D341Med (cell line): ENCODE measurements around the gene FRMD4A.

ENCODE experiments used
- DNase-seq: peaks from one replicate; pipeline ENCODE4 v3.0.0; 2012; ENCODE audit warnings: low spot score

The FRMD4A gene

DNA sequence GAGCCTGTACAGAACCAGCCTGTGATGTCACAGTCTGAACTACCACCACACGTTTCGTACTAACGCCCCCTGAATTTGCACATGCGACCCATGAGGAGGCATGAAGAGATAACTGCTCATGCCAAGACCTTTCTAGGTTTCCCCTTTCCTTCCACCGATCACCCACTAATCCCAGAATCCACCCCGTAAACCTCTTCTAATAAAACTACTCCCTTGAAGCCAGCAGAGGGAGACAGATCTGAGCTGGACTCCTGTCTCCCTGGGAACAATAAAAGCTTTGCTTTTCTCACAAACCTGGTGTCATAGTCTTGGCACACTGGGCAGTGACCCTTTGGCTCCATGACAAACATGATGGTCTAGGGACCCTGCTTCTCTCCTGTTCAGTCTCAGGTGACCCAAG lies 144.5 kb downstream of the FRMD4A start:
- no peak for DNase-seq

- DNase-seq, result no peak
Measured at GRCh38 chr10:14185316-14186045, 145.2 kb downstream of the FRMD4A start.

DNA sequence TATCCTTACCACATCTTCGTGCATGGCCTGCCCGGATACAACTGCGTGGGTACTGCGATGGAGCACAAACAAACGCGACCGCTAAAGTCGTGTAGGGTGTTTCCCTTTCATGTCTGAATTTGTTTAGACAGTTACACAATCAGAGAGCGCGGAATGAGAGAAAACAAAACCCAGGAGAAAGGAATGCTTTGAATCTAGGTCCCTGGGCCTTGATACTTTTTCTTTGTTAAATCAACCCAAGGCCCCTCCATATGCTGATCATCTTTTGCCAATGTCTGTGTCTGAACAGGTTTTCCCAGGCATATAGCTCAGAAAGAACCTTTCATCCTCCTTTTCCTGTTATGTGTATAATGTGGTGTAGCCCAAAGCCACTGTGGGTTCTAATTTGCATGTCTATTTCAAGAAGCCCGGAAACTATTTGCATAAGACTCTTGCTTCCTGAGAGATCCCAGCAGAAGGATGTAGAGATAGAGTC lies 145.8 kb downstream of the FRMD4A start:
- no peak for DNase-seq

DNA sequence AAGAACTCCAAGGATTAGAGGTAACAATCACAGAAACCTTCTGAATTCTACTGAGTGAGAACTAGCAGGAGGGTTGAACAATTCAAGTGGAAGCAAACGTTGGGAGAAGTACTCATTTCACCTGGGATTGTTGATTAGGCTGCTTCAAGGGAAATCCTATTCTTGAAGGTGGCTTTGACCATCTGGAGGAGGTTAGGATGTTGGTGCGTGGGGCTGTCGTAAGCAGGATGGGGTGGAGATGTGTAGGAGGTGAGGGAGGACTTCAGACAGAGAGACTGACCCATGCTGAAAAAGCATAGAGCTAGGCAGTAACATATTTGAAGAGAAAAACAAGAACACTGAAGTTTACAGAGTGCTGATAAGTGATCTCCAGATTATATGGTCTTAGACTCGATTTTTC lies 147.9 kb downstream of the FRMD4A start:
- no peak for DNase-seq

GRCh38 chr10:14181567-14181936 lies 149.2 kb downstream of the FRMD4A start:
- DNase-seq, result no peak

DNA sequence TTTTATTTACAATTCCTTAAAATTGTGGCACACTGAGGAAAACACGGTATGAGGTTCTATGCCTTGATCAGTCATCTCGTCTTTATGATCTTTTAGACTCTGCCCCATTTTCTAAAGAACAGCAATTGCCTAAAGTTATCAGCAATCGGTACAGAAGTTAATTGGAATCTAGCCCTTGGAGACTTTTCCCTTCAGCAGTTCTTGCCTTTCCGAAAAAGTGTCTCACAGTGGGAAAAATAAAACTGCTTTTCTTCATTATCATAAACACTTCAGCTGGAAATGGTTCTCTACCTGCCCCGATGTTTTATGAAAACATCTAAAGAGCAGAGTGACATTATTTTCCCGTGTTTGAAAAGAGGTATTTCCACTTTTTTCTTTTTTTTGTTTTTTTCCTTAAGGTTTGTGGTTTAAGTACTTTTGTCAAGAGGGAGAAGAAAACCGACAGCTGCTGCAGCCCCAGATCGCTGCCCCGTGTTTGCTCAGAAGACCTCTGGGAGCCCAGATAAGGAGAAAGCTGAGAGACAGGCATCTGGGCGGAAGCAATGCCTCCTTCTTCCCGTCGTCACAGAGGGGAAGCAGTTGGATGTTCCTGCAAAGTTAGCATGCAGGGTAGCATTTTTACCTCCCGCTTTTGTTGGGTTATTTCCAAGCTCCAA lies 149.7 kb downstream of the FRMD4A start:
- DNase-seq, result no peak

DNA sequence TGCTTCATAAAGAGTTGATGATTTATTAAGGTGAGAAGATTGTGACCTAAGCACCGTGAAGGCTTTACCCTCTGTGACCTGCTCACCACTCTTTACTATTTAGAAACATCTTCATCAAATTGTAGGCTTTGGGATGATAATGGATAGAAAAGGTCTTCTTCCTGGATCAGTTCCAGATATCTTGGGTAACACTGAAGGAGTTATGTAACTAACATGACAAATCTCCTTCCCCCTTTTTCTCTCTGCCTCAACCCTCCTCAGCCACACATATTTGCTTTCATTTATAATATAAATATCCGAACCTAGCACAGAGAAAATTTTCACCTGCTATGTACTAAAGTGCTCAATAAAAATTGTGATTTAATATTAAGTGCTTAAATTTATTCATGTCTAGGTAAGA lies 151.5 kb downstream of the FRMD4A start:
- no peak for DNase-seq

DNA sequence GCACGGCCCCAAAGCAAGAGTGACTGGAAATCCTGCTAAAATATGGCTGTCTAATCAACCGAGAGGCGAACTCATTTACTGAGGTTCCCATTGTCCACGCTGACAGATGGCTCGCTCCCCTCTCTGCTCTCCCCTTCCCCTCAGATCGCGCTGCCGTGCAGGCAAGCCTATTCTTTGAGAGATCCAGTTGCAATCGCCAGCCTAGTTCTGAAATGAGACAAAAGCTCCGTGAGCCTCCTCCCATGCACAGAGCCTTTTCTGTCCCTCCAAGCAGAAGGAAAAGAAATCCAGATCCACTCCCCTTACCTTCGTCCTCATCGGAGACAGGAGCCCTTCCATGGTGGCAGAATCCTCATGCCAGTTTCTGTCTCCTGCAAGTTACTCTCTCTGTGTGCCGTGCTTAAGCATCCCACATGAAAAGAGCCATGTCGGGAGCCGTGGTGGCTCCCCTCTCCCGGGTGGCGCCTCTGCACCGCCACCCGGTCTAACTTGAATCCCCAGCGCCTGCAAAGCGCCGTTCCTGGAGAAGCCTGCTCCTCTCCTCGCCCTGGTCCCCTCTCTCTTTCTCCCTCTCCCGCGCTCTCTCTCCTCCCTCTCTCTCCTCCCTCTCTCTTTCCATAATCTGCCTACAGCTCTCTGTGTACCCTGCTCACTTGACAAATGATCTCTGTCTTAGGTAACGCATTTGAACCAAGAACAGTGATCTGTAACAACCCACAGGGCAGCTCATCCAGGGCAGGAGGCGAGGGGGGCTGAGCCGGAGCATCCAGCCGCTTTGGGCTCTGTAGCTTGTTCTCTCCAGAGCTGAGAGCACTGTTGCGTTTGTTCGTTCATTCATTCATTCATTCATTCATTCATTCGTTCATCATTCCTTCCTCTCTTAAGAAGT lies 156.8 kb downstream of the FRMD4A start:
- no peak for DNase-seq

DNA sequence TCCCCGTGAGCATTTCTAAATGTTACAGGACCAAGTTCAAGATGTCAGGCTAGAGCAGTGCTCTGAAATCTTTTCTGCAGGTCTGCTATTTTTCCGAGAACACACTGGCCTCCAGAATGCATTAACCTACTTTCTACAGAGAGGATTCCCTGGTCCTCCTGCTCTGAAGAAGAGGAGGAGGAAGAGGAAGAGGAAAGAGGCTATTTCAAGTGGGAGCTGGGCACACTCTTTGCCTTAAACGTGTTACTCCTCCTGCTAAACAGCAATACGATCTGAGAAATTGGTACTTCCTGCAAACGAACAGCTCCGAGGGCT lies 157.4 kb downstream of the FRMD4A start:
- no peak for DNase-seq

- DNase-seq, result no peak
Measured at GRCh38 chr10:14172336-14172950, 158.3 kb downstream of the FRMD4A start.

GRCh38 chr10:14171336-14171735 lies 159.4 kb downstream of the FRMD4A start:
- no peak for DNase-seq

- DNase-seq, result no peak
Measured at GRCh38 chr10:14163377-14164086, 167.2 kb downstream of the FRMD4A start.

DNA sequence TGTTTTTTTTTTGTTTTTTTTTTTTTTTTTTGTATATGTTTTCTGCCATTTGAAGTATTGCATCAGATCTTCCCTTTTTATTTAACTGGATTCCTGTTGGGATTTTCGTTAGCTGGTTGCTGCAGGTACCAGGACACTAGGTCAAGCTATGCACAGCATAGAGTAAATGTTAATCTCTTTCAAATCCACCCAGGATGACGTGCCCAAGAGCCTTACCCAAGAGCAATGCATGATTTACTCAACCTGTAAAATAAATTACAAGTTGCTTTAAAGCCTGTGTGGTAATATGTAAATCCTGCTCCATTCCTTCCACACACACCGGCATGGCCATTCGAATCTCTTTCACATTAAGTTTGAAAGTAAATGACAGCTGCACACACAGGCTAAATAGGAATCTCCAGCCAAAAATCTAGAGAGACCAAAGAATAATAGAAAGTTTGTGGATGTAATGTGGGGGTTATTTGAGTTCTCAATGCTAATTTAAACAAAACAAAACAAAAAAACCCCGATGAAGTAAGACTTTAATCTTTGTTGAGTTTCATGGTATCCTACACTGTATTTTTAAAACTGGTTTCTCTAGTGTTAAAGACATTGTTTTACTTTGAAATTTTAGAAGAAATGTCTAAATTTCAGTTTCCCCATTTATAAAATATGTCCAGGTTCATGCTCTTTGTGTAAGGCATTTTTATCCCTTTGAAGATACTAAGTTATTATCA lies 167.9 kb downstream of the FRMD4A start:
- no peak for DNase-seq

DNA sequence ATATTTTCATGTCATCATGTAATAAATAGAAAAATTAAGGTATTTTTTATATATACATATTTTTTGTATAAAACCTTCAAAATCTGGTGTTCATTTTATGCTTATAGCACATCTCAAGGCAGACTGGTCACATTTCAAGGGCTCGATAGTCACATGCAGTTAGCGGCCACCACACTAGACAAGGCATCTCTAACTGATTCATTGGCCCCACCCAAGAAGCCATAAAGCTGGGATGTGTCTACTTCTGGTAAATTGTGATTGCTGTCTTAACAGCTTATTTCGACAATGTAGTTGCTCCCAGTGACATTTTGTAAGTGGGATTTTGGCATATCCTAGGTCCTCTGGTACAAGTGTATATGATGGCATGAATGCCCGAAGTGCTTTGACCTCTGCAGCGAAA lies 168.7 kb downstream of the FRMD4A start:
- no peak for DNase-seq

DNA sequence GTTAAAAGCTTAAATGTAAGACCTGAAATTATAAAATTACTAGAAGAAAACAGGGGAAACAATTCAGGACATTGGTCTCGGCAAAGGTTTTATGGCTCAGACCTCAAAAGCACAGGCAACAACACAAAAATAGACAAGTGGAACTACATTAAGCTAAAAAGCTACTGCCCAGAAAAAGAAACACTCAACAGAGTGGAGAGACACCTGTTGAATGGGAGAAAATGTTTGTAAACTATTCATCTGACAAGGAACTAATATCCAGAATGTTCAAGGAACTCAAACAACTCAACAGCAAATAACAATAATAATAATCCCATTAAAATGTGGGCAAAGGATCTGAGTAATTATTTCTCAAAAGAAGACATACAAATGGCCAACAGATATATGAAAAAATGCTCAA lies 170.4 kb downstream of the FRMD4A start:
- DNase-seq, result no peak

- DNase-seq, result no peak
Measured at GRCh38 chr10:14158575-14158974, 172.1 kb downstream of the FRMD4A start.

DNA sequence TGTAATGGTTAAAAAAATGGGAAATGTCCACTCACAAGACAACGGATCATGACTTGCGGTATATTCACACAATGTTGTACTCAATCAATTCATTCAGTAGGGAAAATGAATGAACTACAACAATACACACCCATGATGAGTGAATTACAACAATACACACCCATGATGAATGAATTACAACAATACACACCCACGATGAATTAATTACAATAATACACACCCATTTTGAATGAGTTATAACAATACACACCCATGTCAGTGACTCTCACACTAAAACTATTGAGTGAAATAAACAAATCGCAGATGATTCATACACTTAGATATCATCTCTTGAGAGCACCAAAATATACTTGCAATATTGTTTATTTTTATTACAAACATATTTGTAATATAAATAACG lies 174.6 kb downstream of the FRMD4A start:
- DNase-seq, result no peak

DNA sequence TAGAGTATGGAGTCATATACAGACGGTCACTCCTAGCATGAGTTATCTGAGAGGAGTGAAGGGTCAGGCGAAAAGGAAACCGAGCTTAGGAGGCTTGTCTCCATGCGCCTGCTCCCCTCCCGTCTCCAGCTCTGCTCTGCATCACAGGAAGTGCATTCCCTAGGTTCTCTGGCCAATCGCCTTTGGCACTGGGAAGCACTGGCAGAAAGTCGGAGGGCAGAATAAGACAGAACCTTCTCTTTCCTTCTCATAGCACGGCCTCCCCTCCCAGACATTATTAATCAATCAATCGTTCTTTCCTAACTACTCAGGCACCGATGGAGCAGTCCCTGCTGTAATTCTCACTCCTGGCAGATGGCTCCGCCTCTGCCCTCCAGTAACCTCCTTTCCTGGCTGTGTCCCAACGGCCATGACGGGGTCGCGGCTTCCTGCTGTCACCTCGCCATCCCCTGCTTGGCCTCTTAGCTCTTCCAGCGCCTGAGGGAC lies 177.1 kb downstream of the FRMD4A start:
- no peak for DNase-seq

DNA sequence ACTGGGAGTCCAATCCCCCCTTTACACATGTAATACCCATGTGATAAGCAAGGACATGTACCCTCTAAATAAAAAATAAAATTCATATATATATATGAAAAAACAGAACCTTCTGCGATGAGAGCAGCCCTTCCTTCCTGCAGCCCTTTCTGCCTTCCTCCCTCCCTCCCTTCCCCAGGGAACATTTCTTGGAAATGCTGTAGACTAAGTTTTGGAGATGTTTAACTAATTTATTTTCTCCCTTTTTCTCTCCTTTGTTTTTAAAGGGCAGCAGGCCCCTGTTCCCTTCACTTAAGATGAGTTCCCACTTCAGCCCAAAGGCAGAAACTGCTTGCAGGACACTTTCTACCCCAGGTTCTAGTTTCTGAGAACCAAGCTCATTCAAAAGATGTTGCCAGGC lies 179.2 kb downstream of the FRMD4A start:
- DNase-seq, result no peak

DNA sequence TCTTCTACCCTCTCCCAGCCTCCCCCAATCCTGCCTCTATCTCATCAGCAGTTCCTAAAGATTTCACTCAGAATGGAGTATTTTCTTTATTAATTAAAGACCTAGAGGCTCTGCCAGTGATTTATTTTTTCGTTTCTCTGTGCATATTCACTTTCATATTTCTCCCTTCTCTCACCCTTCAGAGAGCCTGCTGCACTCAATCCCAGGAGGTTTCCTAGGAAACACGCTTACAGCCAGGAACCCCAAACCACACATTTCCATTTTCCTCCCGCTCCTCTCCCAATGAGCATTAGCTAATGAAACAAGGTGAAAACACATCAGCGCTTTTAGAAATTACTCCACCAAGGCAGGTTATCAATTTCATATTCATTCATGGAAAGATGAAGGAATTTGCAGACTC lies 180.2 kb downstream of the FRMD4A start:
- no peak for DNase-seq

DNA sequence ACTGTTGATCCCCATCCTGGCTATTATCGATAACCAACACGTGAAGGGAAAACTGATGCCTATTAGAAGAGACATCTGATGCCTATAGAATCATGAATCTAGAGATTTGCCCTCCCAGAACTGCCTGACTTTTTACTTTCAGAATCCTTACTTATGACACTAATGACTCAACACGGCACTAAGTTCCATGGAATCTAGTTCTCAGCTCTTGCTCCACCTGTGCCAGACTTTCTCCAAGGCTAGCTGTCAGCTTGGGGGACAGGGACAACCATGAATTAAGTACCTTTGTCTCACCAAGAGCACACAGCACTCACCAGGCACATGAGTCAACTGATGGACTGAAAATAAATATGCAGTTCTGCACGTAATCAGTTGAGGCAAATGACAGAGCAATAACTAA lies 184.2 kb downstream of the FRMD4A start:
- no peak for DNase-seq
